Stomach (tissue), 4 donors: ENCODE measurements around the gene RBM6.

ENCODE experiments used
- CTCF ChIP-seq, 7 experiments: fragments of 450-650 bp in 4 of 7; fragments of 200-600 bp in 3 of 7; sonication (generic) in 3 of 7; IDR thresholded peaks; one replicate each; pipeline ENCODE4 v1.5.1; 2016 to 2019; ENCODE audit warnings: antibody characterized with exemption in 7 of 7, control low read depth in 2 of 7, mild to moderate bottlenecking in 1 of 7
- EP300 ChIP-seq: sonication (generic); formaldehyde crosslinking; IDR thresholded peaks from one replicate; pipeline ENCODE4 v1.6.1; 2017; ENCODE audit warnings: antibody characterized with exemption
- POLR2A ChIP-seq, 4 donors: fragments of 450-650 bp; IDR thresholded peaks; one replicate each; pipeline ENCODE4 v1.6.1; 2016; ENCODE audit warnings: antibody characterized with exemption in 4 of 4, control low read depth in 2 of 4, mild to moderate bottlenecking in 1 of 4, moderate library complexity in 1 of 4
- POLR2AphosphoS5 ChIP-seq, 3 donors: sonication (generic); formaldehyde crosslinking; IDR thresholded peaks; one replicate each; pipeline ENCODE4 v1.6.1; 2016; ENCODE audit warnings: antibody characterized with exemption in 3 of 3

- TF ChIP-seq CTCF (IDR thresholded peaks at IDR 0.05): no peak
- no peak for TF ChIP-seq POLR2AphosphoS5 (IDR thresholded peaks at IDR 0.05)
- TF ChIP-seq POLR2A (IDR thresholded peaks at IDR 0.05): no peak
- no peak for TF ChIP-seq EP300
Measured at GRCh38 chr3:50010959-50011358, 71.0 kb downstream of the RBM6 start.
